ENCODE results near the gene LMO3.

Gene LMO3

DNA sequence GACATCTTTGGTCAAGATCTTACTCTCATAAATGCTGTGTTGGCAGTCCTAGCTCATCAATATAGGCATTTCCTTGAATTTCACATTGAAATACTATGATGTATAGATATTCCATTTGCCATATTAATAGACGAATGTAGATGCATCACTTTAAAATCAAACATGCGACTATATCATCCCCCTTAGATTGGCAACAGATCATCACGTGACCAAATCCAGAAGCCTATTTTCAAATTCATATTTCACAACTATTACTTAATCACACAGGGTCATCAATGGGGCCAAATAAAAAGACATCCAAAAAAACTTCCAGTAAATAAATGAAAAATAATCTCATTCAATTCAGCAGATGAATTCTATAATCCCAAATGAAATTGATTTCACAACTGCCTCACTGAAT, 15.3 kb downstream of the LMO3 start:
- Histone ChIP-seq H3K36me3 (ENCODE audit: low read length) (no peaks in the 10 kb centered on the region), H3K9me3 (ENCODE audit: insufficient read depth, low read length) (no peaks in the 10 kb centered on the region), H3K9me2 (replicated peaks; ENCODE audit: insufficient read depth, low read length) (no peaks in the 10 kb centered on the region)

DNA sequence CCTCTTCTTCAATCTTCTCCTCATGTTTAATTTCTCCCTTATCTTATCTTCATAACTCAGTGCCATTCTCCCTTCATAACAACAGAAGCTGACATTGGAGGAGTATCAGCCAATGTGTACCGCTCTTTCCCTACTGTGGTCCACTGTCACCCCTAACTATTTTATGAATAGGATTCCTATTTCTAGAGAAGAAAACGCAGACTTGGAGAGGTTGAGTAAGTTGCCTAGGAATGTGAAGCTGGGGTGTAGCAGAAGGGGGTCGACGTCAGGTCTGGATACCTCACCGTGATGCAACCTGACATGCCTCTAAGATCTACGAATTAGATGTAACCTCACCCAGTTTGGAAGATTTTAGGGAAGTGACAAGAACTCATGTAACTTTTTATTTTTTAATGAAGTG, 17.1 kb downstream of the LMO3 start:
- H3F3A ChIP-seq (ENCODE audit: insufficient read depth) = no peaks in the 10 kb centered on the region
- no peak overlapping the region for H3K9ac ChIP-seq (ENCODE audit: low read length)
- H3K4me3 ChIP-seq (ENCODE audit: insufficient read depth, low read length, poor library complexity, severe bottlenecking) = no peak overlapping the region
- no peaks in the 10 kb centered on the region for H3K9me3 ChIP-seq (ENCODE audit: insufficient read depth, low read length)
- no peaks in the 10 kb centered on the region for H3K36me3 ChIP-seq (ENCODE audit: low read length)
- H3K9me2 ChIP-seq (replicated peaks; ENCODE audit: insufficient read depth, low read length) = no peaks in the 10 kb centered on the region
- H2AFZ ChIP-seq (ENCODE audit: low read depth, low read length, severe bottlenecking) = no peak overlapping the region
- H4K20me1 ChIP-seq (ENCODE audit: low read depth, low read length) = no peaks in the 10 kb centered on the region
- no peaks in the 10 kb centered on the region for H3K27me3 ChIP-seq (ENCODE audit: low read length)
- TF ChIP-seq, protein P1, sequence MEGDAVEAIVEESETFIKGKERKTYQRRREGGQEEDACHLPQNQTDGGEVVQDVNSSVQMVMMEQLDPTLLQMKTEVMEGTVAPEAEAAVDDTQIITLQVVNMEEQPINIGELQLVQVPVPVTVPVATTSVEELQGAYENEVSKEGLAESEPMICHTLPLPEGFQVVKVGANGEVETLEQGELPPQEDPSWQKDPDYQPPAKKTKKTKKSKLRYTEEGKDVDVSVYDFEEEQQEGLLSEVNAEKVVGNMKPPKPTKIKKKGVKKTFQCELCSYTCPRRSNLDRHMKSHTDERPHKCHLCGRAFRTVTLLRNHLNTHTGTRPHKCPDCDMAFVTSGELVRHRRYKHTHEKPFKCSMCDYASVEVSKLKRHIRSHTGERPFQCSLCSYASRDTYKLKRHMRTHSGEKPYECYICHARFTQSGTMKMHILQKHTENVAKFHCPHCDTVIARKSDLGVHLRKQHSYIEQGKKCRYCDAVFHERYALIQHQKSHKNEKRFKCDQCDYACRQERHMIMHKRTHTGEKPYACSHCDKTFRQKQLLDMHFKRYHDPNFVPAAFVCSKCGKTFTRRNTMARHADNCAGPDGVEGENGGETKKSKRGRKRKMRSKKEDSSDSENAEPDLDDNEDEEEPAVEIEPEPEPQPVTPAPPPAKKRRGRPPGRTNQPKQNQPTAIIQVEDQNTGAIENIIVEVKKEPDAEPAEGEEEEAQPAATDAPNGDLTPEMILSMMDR (IDR thresholded peaks at IDR 0.05; ENCODE audit: insufficient read depth, low read length, poor library complexity, severe bottlenecking) = no peak
- no peak for TF ChIP-seq EZH2phosphoT487 (conservative IDR thresholded peaks at IDR 0.05; ENCODE audit: low read length)
- H3K27ac ChIP-seq (ENCODE audit: low read depth, low read length) = no peak overlapping the region
- H3K79me2 ChIP-seq (ENCODE audit: insufficient read depth, low read length) = no peaks in the 10 kb centered on the region
- no peak overlapping the region for H3K4me2 ChIP-seq (ENCODE audit: low read depth, low read length, poor library complexity, severe bottlenecking)

More for the DNA sequence above, 15.3 kb downstream of the LMO3 start:
- Histone ChIP-seq H3K4me3 (ENCODE audit: insufficient read depth, low read length, poor library complexity, severe bottlenecking) (no peak overlapping the region), H3K4me2 (ENCODE audit: low read depth, low read length, poor library complexity, severe bottlenecking) (no peak overlapping the region), H3F3A (ENCODE audit: insufficient read depth) (no peaks in the 10 kb centered on the region), H3K27ac (ENCODE audit: low read depth, low read length) (no peak overlapping the region), H4K20me1 (ENCODE audit: low read depth, low read length) (no peaks in the 10 kb centered on the region), H3K79me2 (ENCODE audit: insufficient read depth, low read length) (no peaks in the 10 kb centered on the region), H3K27me3 (ENCODE audit: low read length) (no peaks in the 10 kb centered on the region), H3K9ac (ENCODE audit: low read length) (no peak overlapping the region), H2AFZ (ENCODE audit: low read depth, low read length, severe bottlenecking) (no peak overlapping the region)
- TF ChIP-seq, protein P1 (IDR thresholded peaks at IDR 0.05; ENCODE audit: insufficient read depth, low read length, poor library complexity, severe bottlenecking) = no peak
- TF ChIP-seq EZH2phosphoT487 (conservative IDR thresholded peaks at IDR 0.05; ENCODE audit: low read length) = no peak

DNA sequence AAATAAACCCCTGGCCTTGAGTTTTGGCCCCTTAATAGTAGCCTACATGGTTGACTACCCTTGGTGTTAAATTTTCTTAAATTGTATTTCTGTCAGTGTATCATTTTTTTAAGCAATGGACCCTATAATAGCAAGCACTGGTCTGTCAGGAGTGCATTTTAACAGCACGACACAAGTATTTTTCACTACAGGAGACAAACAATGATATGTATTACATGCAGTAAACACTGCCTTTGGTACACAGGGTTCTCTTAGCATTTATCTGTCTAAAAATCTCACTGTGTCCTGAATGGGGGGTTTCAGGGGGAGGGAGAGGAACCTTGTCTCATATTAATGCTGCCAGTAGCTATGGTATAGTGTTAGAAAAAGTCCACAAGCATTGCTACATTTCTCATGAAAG, 18.4 kb downstream of the LMO3 start:
- no peak overlapping the region for H3K9ac ChIP-seq (ENCODE audit: low read length)

More for the DNA sequence above, 18.4 kb downstream of the LMO3 start:
- H2AFZ ChIP-seq (ENCODE audit: low read depth, low read length, severe bottlenecking) = no peak overlapping the region
- H3K27ac ChIP-seq (ENCODE audit: low read depth, low read length) = no peak overlapping the region
- no peaks in the 10 kb centered on the region for H3K27me3 ChIP-seq (ENCODE audit: low read length)
- H3K79me2 ChIP-seq (ENCODE audit: insufficient read depth, low read length) = no peaks in the 10 kb centered on the region
- H3F3A ChIP-seq (ENCODE audit: insufficient read depth) = no peaks in the 10 kb centered on the region
- H3K36me3 ChIP-seq (ENCODE audit: low read length) = no peaks in the 10 kb centered on the region
- TF ChIP-seq EZH2phosphoT487 (conservative IDR thresholded peaks at IDR 0.05; ENCODE audit: low read length) = no peak
- TF ChIP-seq, protein P1 (IDR thresholded peaks at IDR 0.05; ENCODE audit: insufficient read depth, low read length, poor library complexity, severe bottlenecking) = no peak
- H3K4me2 ChIP-seq (ENCODE audit: low read depth, low read length, poor library complexity, severe bottlenecking) = no peak overlapping the region
- no peak overlapping the region for H3K4me3 ChIP-seq (ENCODE audit: insufficient read depth, low read length, poor library complexity, severe bottlenecking)
- no peaks in the 10 kb centered on the region for H3K9me3 ChIP-seq (ENCODE audit: insufficient read depth, low read length)
- H4K20me1 ChIP-seq (ENCODE audit: low read depth, low read length) = no peaks in the 10 kb centered on the region
- H3K9me2 ChIP-seq (replicated peaks; ENCODE audit: insufficient read depth, low read length) = no peaks in the 10 kb centered on the region

Measured in SU-DHL-6 (cell line).